HEK293T (cell line): Measurements from ENCODE around the gene EPHB1.

Experiments used
- CTCF ChIA-PET: fragments of 350-600 bp; formaldehyde crosslinking; extraction: SDS; loops from one replicate; lab custom pipeline; 2021; ENCODE audit warnings: antibody characterized with exemption, inconsistent platforms; lab: Yijun Ruan, JAX
- POLR2A ChIA-PET: fragments of 350-600 bp; formaldehyde crosslinking; extraction: SDS; loops from one replicate; lab custom pipeline; 2020; ENCODE audit warnings: antibody characterized with exemption, inconsistent platforms; lab: Yijun Ruan, JAX
- DNase-seq: peaks from one replicate; pipeline ENCODE4 v3.0.0; 2012; ENCODE audit warnings: mixed read lengths; ENCODE audit errors: extremely low spot score
- ARNT ChIP-seq: fragments of 450-650 bp; IDR thresholded peaks from 2 replicates; pipeline ENCODE4 v1.6.1; 2017; ENCODE audit warnings: mild to moderate bottlenecking
- BHLHE40 ChIP-seq: fragments of 450-650 bp; IDR thresholded peaks from 2 replicates; pipeline ENCODE4 v1.6.1; 2016; ENCODE audit warnings: mild to moderate bottlenecking, moderate library complexity, borderline replicate concordance
- CTBP1 ChIP-seq: fragments of 450-650 bp; IDR thresholded peaks from 2 replicates; pipeline ENCODE4 v1.6.1; 2016; ENCODE audit warnings: borderline replicate concordance
- ELF4 ChIP-seq: fragments of 450-650 bp; IDR thresholded peaks from 2 replicates; pipeline ENCODE4 v1.6.1; 2017; ENCODE audit warnings: antibody characterized with exemption
- FOXA1 ChIP-seq: fragments of 450-650 bp; IDR thresholded peaks from 2 replicates; pipeline ENCODE4 v1.6.1; 2016; ENCODE audit warnings: mild to moderate bottlenecking
- FOXK2 ChIP-seq: fragments of 450-650 bp; IDR thresholded peaks from 2 replicates; pipeline ENCODE4 v1.6.1; 2016; ENCODE audit warnings: mild to moderate bottlenecking
- FOXM1 ChIP-seq: fragments of 450-650 bp; IDR thresholded peaks from 2 replicates; pipeline ENCODE4 v1.6.1; 2017; ENCODE audit warnings: mild to moderate bottlenecking, borderline replicate concordance
- HDGF ChIP-seq: fragments of 450-650 bp; IDR thresholded peaks from 2 replicates; pipeline ENCODE4 v1.6.1; 2017; ENCODE audit warnings: antibody characterized with exemption, borderline replicate concordance
- L3MBTL2 ChIP-seq: fragments of 450-650 bp; conservative IDR thresholded peaks from 2 replicates; pipeline ENCODE4 v1.6.1; 2016; ENCODE audit warnings: mild to moderate bottlenecking
- LEF1 ChIP-seq: fragments of 450-650 bp; IDR thresholded peaks from 2 replicates; pipeline ENCODE4 v1.6.1; 2017; ENCODE audit warnings: mild to moderate bottlenecking, borderline replicate concordance
- NFRKB ChIP-seq: fragments of 450-650 bp; IDR thresholded peaks from 2 replicates; pipeline ENCODE4 v1.6.1; 2016; ENCODE audit warnings: mild to moderate bottlenecking, moderate library complexity
- PKNOX1 ChIP-seq: fragments of 450-650 bp; IDR thresholded peaks from 2 replicates; pipeline ENCODE4 v1.6.1; 2016
- SP1 ChIP-seq: fragments of 450-650 bp; IDR thresholded peaks from 2 replicates; pipeline ENCODE4 v1.6.1; 2017
- SUZ12 ChIP-seq: fragments of 450-650 bp; IDR thresholded peaks from 2 replicates; pipeline ENCODE4 v1.6.1; 2016; ENCODE audit warnings: mild to moderate bottlenecking
- TARDBP ChIP-seq: fragments of 450-650 bp; IDR thresholded peaks from 2 replicates; pipeline ENCODE4 v1.6.1; 2016
- ZNF384 ChIP-seq: fragments of 450-650 bp; IDR thresholded peaks from 2 replicates; pipeline ENCODE4 v1.6.1; 2016

Gene EPHB1

GRCh38 chr3:135040321-135041240 is 245.5 kb downstream of the EPHB1 start:
- CTCF ChIA-PET: no interaction called here
- DNase-seq: no peak
- POLR2A ChIA-PET: no interaction called here
- TF ChIP-seq FOXA1 (no peak), ELF4 (no peak), FOXK2 (no peak), PKNOX1 (no peak), SP1 (no peak), ARNT (no peak), SUZ12 (no peak), CTBP1 (no peak), BHLHE40 (no peak), ZNF384 (no peak), HDGF (no peak), FOXM1 (no peak)

- POLR2A ChIA-PET: no interaction called here
- TF ChIP-seq HDGF: no peak
- TF ChIP-seq BHLHE40: no peak
- no peak for TF ChIP-seq FOXM1
- TF ChIP-seq CTBP1: no peak
- no peak for TF ChIP-seq FOXK2
- TF ChIP-seq NFRKB: no peak
- TF ChIP-seq L3MBTL2: no peak
- TF ChIP-seq SP1: no peak
- TF ChIP-seq ELF4: no peak
- no peak for TF ChIP-seq ZNF384
- TF ChIP-seq TARDBP: no peak
- CTCF ChIA-PET: no interaction called here
- no peak for DNase-seq
These were observed 246.5 kb downstream of the EPHB1 start for GRCh38 chr3:135041601-135042000.

GRCh38 chr3:135047061-135047460 is 252.0 kb downstream of the EPHB1 start:
- TF ChIP-seq SP1 (no peak), SUZ12 (no peak), ARNT (no peak), BHLHE40 (no peak), HDGF (no peak), FOXM1 (no peak), LEF1 (no peak), ELF4 (no peak), L3MBTL2 (no peak), FOXK2 (no peak), TARDBP (no peak), ZNF384 (no peak), NFRKB (no peak), PKNOX1 (no peak), FOXA1 (no peak), CTBP1 (no peak)
- DNase-seq: no peak
- ChIA-PET CTCF (no interaction called here), POLR2A (no interaction called here)

GRCh38 chr3:135050536-135050935 is 255.5 kb downstream of the EPHB1 start:
- POLR2A ChIA-PET: no interaction called here
- no peak for DNase-seq
- CTCF ChIA-PET: no interaction called here
- TF ChIP-seq FOXK2: no peak
- TF ChIP-seq HDGF: no peak
- TF ChIP-seq PKNOX1: no peak
- TF ChIP-seq CTBP1: no peak
- no peak for TF ChIP-seq BHLHE40
- TF ChIP-seq ZNF384: no peak
- TF ChIP-seq ELF4: no peak
- TF ChIP-seq ARNT: no peak
- TF ChIP-seq L3MBTL2: no peak
- TF ChIP-seq SP1: no peak
- no peak for TF ChIP-seq NFRKB
- no peak for TF ChIP-seq TARDBP
- TF ChIP-seq FOXM1: no peak
- TF ChIP-seq SUZ12: no peak

- POLR2A ChIA-PET: no interaction called here
These were observed 256.4 kb downstream of the EPHB1 start for GRCh38 chr3:135051409-135051973.

More at GRCh38 chr3:135051409-135051973, 256.4 kb downstream of the EPHB1 start:
- CTCF ChIA-PET: no interaction called here
- no peak for DNase-seq
- TF ChIP-seq LEF1 (no peak), SP1 (no peak), BHLHE40 (no peak), SUZ12 (no peak), PKNOX1 (no peak), CTBP1 (no peak), ZNF384 (no peak), FOXA1 (no peak), ELF4 (no peak), FOXM1 (no peak), ARNT (no peak), FOXK2 (no peak), TARDBP (no peak), NFRKB (no peak), L3MBTL2 (no peak)
